AG09309 (cell line): ENCODE data around the gene LNPK.

Experiments used
- DNase-seq: peaks from one replicate; pipeline ENCODE4 v3.0.0-alpha.2; 2010; ENCODE audit warnings: low read depth
- H3K4me3 ChIP-seq: 2 replicates; pipeline ENCODE4 v1.5.1; 2011; ENCODE audit warnings: mild to moderate bottlenecking, low read depth, low read length, moderate library complexity; ENCODE audit not compliant: control insufficient read depth
- CTCF ChIP-seq: IDR thresholded peaks from 2 replicates; pipeline ENCODE4 v1.5.1; 2011; ENCODE audit warnings: mild to moderate bottlenecking, low read depth, low read length, inconsistent platforms; ENCODE audit not compliant: insufficient read depth, control insufficient read depth; ENCODE audit errors: missing control alignments

The LNPK gene

GRCh38 chr2:175935289-175936181 is 66.5 kb downstream of the LNPK start:
- no peak for TF ChIP-seq CTCF
- H3K4me3 ChIP-seq: no peak overlapping the region
- DNase-seq: no peak

GRCh38 chr2:175932675-175933074 is 69.4 kb downstream of the LNPK start:
- no peak for TF ChIP-seq CTCF
- no peak for DNase-seq
- H3K4me3 ChIP-seq: no peak overlapping the region

GRCh38 chr2:175931805-175932204 is 70.3 kb downstream of the LNPK start:
- TF ChIP-seq CTCF: no peak
- no peak overlapping the region for H3K4me3 ChIP-seq
- peak; percentile 88 for DNase-seq

GRCh38 chr2:175930504-175930903 is 71.6 kb downstream of the LNPK start:
- no peak for DNase-seq
- H3K4me3 ChIP-seq: no peak overlapping the region
- TF ChIP-seq CTCF: no peak

GRCh38 chr2:175929850-175930249 is 72.2 kb downstream of the LNPK start:
- TF ChIP-seq CTCF: no peak
- DNase-seq: peak; percentile 10
- no peak overlapping the region for H3K4me3 ChIP-seq

GRCh38 chr2:175926272-175926671 is 75.8 kb downstream of the LNPK start:
- DNase-seq: peak; percentile 32
- TF ChIP-seq CTCF: no peak
- H3K4me3 ChIP-seq: no peak overlapping the region
